SK-N-SH treated with all-trans-retinoic acid at 6 μM for 48 hours (cell line): ENCODE measurements around the gene ARHGAP29.
A peak's percentile ranks its signal among the peaks of the same experiment; 100 is the strongest.

Experiments
- ATAC-seq: fragments of 200-7000 bp; cut with Tn5 transposase; 3 replicates; pipeline ENCODE4 v1.9.1; 2020; ENCODE audit warnings: mild to moderate bottlenecking, moderate library complexity
- ARNTL ChIP-seq: fragments of 450-650 bp; formaldehyde crosslinking; IDR thresholded peaks from 2 replicates; pipeline ENCODE4 v1.5.0; 2020; ENCODE audit warnings: low read depth, mild to moderate bottlenecking, moderate library complexity, borderline replicate concordance
- BACH2 ChIP-seq: fragments of 250-450 bp; sonication (Bioruptor Pico); IDR thresholded peaks from 2 replicates; pipeline ENCODE4 v1.9.0; 2021; ENCODE audit warnings: mild to moderate bottlenecking, borderline replicate concordance
- CSDC2 ChIP-seq: fragments of 250-450 bp; sonication (Bioruptor Pico); IDR thresholded peaks from 2 replicates; pipeline ENCODE4 v1.5.0; 2020; ENCODE audit warnings: mild to moderate bottlenecking, moderate library complexity
- ESRRG ChIP-seq: fragments of 250-450 bp; sonication (Bioruptor Pico); IDR thresholded peaks from 2 replicates; pipeline ENCODE4 v1.6.1; 2021; ENCODE audit warnings: mild to moderate bottlenecking
- GLIS3 ChIP-seq: fragments of 250-450 bp; sonication (Bioruptor Pico); IDR thresholded peaks from 2 replicates; pipeline ENCODE4 v1.5.0; 2020; ENCODE audit warnings: mild to moderate bottlenecking, moderate library complexity
- ISL1 ChIP-seq: fragments of 250-450 bp; sonication (Bioruptor Pico); IDR thresholded peaks from 2 replicates; pipeline ENCODE4 v2.1.2; 2022; ENCODE audit warnings: mild to moderate bottlenecking, moderate library complexity
- PPARA ChIP-seq: fragments of 250-450 bp; sonication (Bioruptor Pico); IDR thresholded peaks from 2 replicates; pipeline ENCODE4 v1.5.0; 2020; ENCODE audit warnings: mild to moderate bottlenecking, borderline replicate concordance
- RARB ChIP-seq: fragments of 250-450 bp; sonication (Bioruptor Pico); IDR thresholded peaks from 2 replicates; pipeline ENCODE4 v1.8.0; 2021; ENCODE audit warnings: mild to moderate bottlenecking, moderate library complexity
- SNAI2 ChIP-seq: fragments of 250-450 bp; sonication (Bioruptor Pico); IDR thresholded peaks from 2 replicates; pipeline ENCODE4 v1.5.0; 2020; ENCODE audit warnings: mild to moderate bottlenecking, moderate library complexity
- TOX ChIP-seq: fragments of 250-450 bp; sonication (Bioruptor Pico); IDR thresholded peaks from 2 replicates; pipeline ENCODE4 v1.8.0; 2021; ENCODE audit warnings: mild to moderate bottlenecking, moderate library complexity, borderline replicate concordance
- ZC3H10 ChIP-seq: fragments of 250-450 bp; sonication (Bioruptor Pico); IDR thresholded peaks from 2 replicates; pipeline ENCODE4 v1.5.1; 2021; ENCODE audit warnings: mild to moderate bottlenecking, moderate library complexity
- ZFP3 ChIP-seq: fragments of 250-450 bp; sonication (Bioruptor Pico); IDR thresholded peaks from 2 replicates; pipeline ENCODE4 v1.5.0; 2020; ENCODE audit warnings: mild to moderate bottlenecking, moderate library complexity
- ZFP30 ChIP-seq: fragments of 450-650 bp; formaldehyde crosslinking; IDR thresholded peaks from 2 replicates; pipeline ENCODE4 v1.5.0; 2022; ENCODE audit warnings: mild to moderate bottlenecking, moderate library complexity
- ZNF565 ChIP-seq: fragments of 450-650 bp; formaldehyde crosslinking; conservative IDR thresholded peaks from 2 replicates; pipeline ENCODE4 v1.5.0; 2020; ENCODE audit warnings: low read depth, mild to moderate bottlenecking, moderate library complexity
- ZNF70 ChIP-seq: fragments of 450-650 bp; formaldehyde crosslinking; IDR thresholded peaks from 2 replicates; pipeline ENCODE4 v1.5.0; 2020; ENCODE audit warnings: mild to moderate bottlenecking, moderate library complexity
- TF ChIP-seq, protein P1 (sequence below): fragments of 250-450 bp; sonication (Bioruptor Pico); IDR thresholded peaks from 2 replicates; pipeline ENCODE4 v1.8.0; 2020; ENCODE audit warnings: mild to moderate bottlenecking, moderate library complexity, borderline replicate concordance
- TF ChIP-seq, protein P2 (sequence below): fragments of 250-450 bp; sonication (Bioruptor Pico); IDR thresholded peaks from 2 replicates; pipeline ENCODE4 v1.5.1; 2020; ENCODE audit warnings: low read depth, mild to moderate bottlenecking, moderate library complexity
- TF ChIP-seq, protein P3 (sequence below): fragments of 250-450 bp; sonication (Bioruptor Pico); IDR thresholded peaks from 2 replicates; pipeline ENCODE4 v1.8.0; 2021; ENCODE audit warnings: low read depth, mild to moderate bottlenecking, moderate library complexity, borderline replicate concordance
- TF ChIP-seq, protein P4 (sequence below): fragments of 250-450 bp; sonication (Bioruptor Pico); IDR thresholded peaks from 2 replicates; pipeline ENCODE4 v1.5.0; 2020; ENCODE audit warnings: mild to moderate bottlenecking, moderate library complexity
- TF ChIP-seq, protein P5 (sequence below): fragments of 250-450 bp; sonication (Bioruptor Pico); IDR thresholded peaks from 2 replicates; pipeline ENCODE4 v1.5.1; 2021; ENCODE audit warnings: mild to moderate bottlenecking, moderate library complexity

The ARHGAP29 gene

DNA sequence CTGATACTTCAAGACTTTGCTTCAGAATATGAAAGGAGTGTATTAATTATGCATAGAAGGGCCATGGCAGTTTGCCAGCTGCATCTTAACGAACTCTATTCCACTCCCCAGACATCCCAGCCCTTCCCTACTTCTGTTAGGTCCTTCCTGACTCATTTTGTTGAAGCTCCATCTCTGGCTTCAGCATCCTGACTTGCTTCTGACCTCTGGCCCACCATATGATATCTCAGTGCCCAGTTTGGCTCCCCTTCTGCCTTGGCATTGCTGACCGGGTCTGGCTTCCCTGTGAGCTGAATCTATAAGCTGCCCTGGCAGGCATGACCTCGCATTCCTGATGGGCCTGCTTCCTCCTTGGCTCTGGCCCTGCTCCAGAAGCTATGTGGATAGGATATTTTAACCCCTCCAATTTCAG is 27.6 kb upstream of the ARHGAP29 start (continued):
- TF ChIP-seq, protein P1, sequence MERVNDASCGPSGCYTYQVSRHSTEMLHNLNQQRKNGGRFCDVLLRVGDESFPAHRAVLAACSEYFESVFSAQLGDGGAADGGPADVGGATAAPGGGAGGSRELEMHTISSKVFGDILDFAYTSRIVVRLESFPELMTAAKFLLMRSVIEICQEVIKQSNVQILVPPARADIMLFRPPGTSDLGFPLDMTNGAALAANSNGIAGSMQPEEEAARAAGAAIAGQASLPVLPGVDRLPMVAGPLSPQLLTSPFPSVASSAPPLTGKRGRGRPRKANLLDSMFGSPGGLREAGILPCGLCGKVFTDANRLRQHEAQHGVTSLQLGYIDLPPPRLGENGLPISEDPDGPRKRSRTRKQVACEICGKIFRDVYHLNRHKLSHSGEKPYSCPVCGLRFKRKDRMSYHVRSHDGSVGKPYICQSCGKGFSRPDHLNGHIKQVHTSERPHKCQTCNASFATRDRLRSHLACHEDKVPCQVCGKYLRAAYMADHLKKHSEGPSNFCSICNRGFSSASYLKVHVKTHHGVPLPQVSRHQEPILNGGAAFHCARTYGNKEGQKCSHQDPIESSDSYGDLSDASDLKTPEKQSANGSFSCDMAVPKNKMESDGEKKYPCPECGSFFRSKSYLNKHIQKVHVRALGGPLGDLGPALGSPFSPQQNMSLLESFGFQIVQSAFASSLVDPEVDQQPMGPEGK: no peak
- TF ChIP-seq ZNF565: no peak
- TF ChIP-seq ZNF70 (CRISPR knock-in tag): no peak
- TF ChIP-seq ZFP3 (CRISPR knock-in tag): 0 out of 2 replicates have a peak, but pooled peaks have one; percentile 10
- TF ChIP-seq ZFP30: no peak
- TF ChIP-seq CSDC2 (CRISPR knock-in tag): no peak

DNA sequence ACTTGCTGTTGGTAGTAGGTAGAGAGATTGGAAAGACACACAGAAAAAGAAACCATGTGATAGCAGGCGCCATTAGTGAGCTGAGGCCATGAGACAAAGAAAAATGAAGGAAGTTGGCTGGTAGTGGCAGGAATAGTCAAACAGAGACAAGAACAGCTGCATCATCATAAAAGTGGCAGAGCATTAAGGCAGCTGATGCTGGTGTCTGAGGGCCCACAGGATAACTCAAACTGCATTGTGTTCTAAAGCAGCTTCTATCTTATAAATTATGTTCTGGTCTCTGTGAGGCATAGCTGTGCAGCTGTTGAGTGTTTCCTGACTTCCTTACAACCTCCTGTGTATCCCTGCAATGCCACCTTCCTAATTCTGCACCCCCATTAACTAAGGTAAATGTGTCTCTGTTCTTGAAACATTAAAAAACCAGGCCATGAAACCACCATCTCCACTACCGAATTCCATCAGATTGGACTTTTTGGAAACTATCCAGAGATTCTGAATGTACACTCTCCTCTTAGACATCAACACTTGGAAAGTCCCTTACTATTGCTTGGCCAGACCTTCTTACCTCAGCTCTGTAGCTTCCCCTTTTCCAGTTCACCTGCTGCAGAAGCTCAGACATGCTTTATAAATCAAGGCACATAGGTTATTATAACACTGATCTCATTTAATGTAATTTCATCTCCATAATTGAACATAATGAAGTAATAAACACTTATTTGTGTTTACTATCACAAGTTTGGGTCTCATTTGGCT is 23.4 kb upstream of the ARHGAP29 start:
- no peak for ATAC-seq
- no peak for TF ChIP-seq ISL1

DNA sequence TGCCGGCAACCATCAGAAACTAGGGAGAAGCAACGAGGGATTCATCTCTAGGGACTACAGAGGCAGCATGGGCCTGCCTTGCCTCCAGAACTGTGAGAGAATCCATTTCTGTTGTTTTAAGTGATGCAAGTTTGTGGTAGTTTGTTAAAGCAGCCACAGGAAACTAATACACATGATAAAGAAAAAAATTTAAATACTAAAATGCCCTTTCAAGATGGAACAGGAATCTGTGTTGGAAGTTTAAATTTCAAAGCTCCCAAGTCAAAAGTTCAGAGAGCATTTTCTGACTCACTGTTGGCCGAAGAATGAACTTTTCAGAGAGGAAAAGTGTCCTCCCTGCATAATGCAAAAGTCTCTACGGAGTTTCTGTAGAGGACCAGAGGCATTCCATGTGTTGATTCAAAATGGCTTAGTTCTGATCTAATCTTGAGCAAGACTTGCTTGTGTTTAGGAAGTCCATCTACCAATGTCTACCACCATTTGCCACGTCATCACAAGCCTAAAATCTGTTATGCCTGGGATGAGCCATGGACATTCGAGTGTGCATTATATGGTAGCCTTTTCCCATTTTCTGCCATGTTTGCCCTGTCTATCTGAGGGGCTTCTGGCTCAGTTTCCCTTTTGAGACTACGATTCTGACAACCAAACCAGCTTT is 22.4 kb upstream of the ARHGAP29 start:
- ATAC-seq: no peak
- TF ChIP-seq TOX (CRISPR knock-in tag): no peak
- TF ChIP-seq ESRRG (CRISPR knock-in tag): no peak
- TF ChIP-seq SNAI2 (CRISPR knock-in tag): no peak
- TF ChIP-seq, protein P2, sequence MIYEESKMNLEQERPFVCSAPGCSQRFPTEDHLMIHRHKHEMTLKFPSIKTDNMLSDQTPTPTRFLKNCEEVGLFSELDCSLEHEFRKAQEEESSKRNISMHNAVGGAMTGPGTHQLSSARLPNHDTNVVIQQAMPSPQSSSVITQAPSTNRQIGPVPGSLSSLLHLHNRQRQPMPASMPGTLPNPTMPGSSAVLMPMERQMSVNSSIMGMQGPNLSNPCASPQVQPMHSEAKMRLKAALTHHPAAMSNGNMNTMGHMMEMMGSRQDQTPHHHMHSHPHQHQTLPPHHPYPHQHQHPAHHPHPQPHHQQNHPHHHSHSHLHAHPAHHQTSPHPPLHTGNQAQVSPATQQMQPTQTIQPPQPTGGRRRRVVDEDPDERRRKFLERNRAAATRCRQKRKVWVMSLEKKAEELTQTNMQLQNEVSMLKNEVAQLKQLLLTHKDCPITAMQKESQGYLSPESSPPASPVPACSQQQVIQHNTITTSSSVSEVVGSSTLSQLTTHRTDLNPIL (CRISPR knock-in tag): no peak
- TF ChIP-seq, protein P3, sequence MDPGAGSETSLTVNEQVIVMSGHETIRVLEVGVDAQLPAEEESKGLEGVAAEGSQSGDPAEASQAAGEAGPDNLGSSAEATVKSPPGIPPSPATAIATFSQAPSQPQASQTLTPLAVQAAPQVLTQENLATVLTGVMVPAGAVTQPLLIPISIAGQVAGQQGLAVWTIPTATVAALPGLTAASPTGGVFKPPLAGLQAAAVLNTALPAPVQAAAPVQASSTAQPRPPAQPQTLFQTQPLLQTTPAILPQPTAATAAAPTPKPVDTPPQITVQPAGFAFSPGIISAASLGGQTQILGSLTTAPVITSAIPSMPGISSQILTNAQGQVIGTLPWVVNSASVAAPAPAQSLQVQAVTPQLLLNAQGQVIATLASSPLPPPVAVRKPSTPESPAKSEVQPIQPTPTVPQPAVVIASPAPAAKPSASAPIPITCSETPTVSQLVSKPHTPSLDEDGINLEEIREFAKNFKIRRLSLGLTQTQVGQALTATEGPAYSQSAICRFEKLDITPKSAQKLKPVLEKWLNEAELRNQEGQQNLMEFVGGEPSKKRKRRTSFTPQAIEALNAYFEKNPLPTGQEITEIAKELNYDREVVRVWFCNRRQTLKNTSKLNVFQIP: no peak
- no peak for TF ChIP-seq ZFP30
- no peak for TF ChIP-seq PPARA (CRISPR knock-in tag)
- TF ChIP-seq ISL1: no peak
- no peak for TF ChIP-seq BACH2 (CRISPR knock-in tag)

DNA sequence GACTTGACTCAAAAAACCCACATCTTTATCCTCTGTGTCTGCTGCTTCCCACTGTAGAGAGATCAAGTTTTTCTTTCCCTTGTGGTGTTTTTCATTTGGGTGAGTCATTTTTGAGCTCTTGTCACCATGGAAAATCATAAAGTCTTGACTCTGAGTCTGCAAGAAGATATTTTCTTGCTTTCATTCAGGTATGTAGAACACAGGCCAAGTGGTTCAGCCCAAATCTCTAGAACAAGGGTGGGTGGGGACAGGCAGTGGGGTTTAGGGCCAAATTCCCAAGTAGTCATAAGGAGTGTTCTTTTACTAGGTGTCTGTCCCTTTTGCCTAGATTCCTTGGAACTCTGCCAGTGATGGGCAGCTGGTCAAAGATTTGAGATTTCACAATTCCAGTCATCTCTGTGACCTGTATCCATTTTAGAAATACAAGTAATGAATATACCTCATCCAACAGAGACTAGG is 21.5 kb upstream of the ARHGAP29 start:
- ATAC-seq: peak; percentile 95
- TF ChIP-seq ARNTL (CRISPR knock-in tag) (no peak), RARB (CRISPR knock-in tag) (no peak), PPARA (CRISPR knock-in tag) (no peak), CSDC2 (CRISPR knock-in tag) (no peak), ZC3H10 (CRISPR knock-in tag) (no peak), GLIS3 (CRISPR knock-in tag) (no peak), SNAI2 (CRISPR knock-in tag) (no peak)
- TF ChIP-seq, protein P2 (CRISPR knock-in tag): no peak
- TF ChIP-seq, protein P4, sequence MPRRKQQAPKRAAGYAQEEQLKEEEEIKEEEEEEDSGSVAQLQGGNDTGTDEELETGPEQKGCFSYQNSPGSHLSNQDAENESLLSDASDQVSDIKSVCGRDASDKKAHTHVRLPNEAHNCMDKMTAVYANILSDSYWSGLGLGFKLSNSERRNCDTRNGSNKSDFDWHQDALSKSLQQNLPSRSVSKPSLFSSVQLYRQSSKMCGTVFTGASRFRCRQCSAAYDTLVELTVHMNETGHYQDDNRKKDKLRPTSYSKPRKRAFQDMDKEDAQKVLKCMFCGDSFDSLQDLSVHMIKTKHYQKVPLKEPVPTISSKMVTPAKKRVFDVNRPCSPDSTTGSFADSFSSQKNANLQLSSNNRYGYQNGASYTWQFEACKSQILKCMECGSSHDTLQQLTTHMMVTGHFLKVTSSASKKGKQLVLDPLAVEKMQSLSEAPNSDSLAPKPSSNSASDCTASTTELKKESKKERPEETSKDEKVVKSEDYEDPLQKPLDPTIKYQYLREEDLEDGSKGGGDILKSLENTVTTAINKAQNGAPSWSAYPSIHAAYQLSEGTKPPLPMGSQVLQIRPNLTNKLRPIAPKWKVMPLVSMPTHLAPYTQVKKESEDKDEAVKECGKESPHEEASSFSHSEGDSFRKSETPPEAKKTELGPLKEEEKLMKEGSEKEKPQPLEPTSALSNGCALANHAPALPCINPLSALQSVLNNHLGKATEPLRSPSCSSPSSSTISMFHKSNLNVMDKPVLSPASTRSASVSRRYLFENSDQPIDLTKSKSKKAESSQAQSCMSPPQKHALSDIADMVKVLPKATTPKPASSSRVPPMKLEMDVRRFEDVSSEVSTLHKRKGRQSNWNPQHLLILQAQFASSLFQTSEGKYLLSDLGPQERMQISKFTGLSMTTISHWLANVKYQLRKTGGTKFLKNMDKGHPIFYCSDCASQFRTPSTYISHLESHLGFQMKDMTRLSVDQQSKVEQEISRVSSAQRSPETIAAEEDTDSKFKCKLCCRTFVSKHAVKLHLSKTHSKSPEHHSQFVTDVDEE: no peak
- TF ChIP-seq, protein P5, sequence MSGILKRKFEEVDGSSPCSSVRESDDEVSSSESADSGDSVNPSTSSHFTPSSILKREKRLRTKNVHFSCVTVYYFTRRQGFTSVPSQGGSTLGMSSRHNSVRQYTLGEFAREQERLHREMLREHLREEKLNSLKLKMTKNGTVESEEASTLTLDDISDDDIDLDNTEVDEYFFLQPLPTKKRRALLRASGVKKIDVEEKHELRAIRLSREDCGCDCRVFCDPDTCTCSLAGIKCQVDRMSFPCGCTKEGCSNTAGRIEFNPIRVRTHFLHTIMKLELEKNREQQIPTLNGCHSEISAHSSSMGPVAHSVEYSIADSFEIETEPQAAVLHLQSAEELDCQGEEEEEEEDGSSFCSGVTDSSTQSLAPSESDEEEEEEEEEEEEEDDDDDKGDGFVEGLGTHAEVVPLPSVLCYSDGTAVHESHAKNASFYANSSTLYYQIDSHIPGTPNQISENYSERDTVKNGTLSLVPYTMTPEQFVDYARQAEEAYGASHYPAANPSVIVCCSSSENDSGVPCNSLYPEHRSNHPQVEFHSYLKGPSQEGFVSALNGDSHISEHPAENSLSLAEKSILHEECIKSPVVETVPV (CRISPR knock-in tag): no peak
- TF ChIP-seq, all 23 proteins: peak for 0
